Astrocyte (in vitro differentiated cells and primary cell): ENCODE results near the gene PRIMPOL. TPM values are rescaled to one million over a fixed set of nuclear protein-coding genes. Genes with fewer than 3 reads are reported as not detected.

Source experiments
- DNase-seq: peaks from one replicate; pipeline ENCODE4 v3.0.0-alpha.2; 2010; ENCODE audit warnings: low read depth
- FAIRE-seq: peaks from 2 replicates; lab custom pipeline; 2011; peaks lifted over from hg19 to GRCh38; lab: Jason Lieb, UNC
- H2AFZ ChIP-seq: 2 replicates; pipeline ENCODE4 v1.6.0; 2012; ENCODE audit warnings: low read depth, low read length, inconsistent platforms
- H3K27ac ChIP-seq: 2 replicates; pipeline ENCODE4 v1.5.1; 2011; ENCODE audit warnings: low read depth, low read length, inconsistent platforms
- H3K27me3 ChIP-seq: 2 replicates; pipeline ENCODE4 v1.6.0; 2011; ENCODE audit warnings: low read length, inconsistent platforms; ENCODE audit not compliant: insufficient read depth
- H3K36me3 ChIP-seq: 2 replicates; pipeline ENCODE4 v1.5.1; 2011; ENCODE audit warnings: low read length, inconsistent platforms; ENCODE audit not compliant: insufficient read depth
- H3K4me1 ChIP-seq: 2 replicates; pipeline ENCODE4 v1.5.1; 2011; ENCODE audit warnings: low read length, inconsistent platforms; ENCODE audit not compliant: insufficient read depth
- H3K4me2 ChIP-seq: 2 replicates; pipeline ENCODE4 v1.6.0; 2012; ENCODE audit warnings: low read length, inconsistent platforms
- H3K4me3 ChIP-seq: 2 replicates; pipeline ENCODE4 v1.5.1; 2011; ENCODE audit warnings: low read depth, mild to moderate bottlenecking, low read length, inconsistent platforms; ENCODE audit not compliant: insufficient read depth
- H3K79me2 ChIP-seq: 2 replicates; pipeline ENCODE4 v1.6.0; 2012; ENCODE audit warnings: mild to moderate bottlenecking, low read length, inconsistent platforms; ENCODE audit not compliant: insufficient read depth
- H3K9ac ChIP-seq: 2 replicates; pipeline ENCODE4 v1.6.0; 2012; ENCODE audit warnings: mild to moderate bottlenecking, low read length, inconsistent platforms
- H3K9me3 ChIP-seq: 2 replicates; pipeline ENCODE4 v1.5.1; 2012; ENCODE audit warnings: low read depth, mild to moderate bottlenecking, low read length, inconsistent platforms; ENCODE audit not compliant: insufficient read depth
- H4K20me1 ChIP-seq: 2 replicates; pipeline ENCODE4 v1.6.0; 2012; ENCODE audit warnings: low read length, inconsistent platforms; ENCODE audit not compliant: insufficient read depth
- H3K27ac Mint-ChIP-seq: one replicate; pipeline ENCODE4 v1.8.0; 2021; ENCODE audit warnings: mild to moderate bottlenecking, mixed read lengths; ENCODE audit not compliant: unreplicated experiment
- H3K27me3 Mint-ChIP-seq: one replicate; pipeline ENCODE4 v1.8.0; 2021; ENCODE audit warnings: low read depth, mixed read lengths; ENCODE audit not compliant: unreplicated experiment
- H3K36me3 Mint-ChIP-seq: one replicate; pipeline ENCODE4 v1.8.0; 2021; ENCODE audit warnings: low read depth, mixed read lengths; ENCODE audit not compliant: unreplicated experiment
- H3K4me1 Mint-ChIP-seq: one replicate; pipeline ENCODE4 v1.8.0; 2021; ENCODE audit warnings: low read depth, mixed read lengths; ENCODE audit not compliant: unreplicated experiment
- H3K4me3 Mint-ChIP-seq: one replicate; pipeline ENCODE4 v1.8.0; 2021; ENCODE audit warnings: mild to moderate bottlenecking, moderate library complexity, mixed read lengths; ENCODE audit not compliant: unreplicated experiment
- H3K9me3 Mint-ChIP-seq: one replicate; pipeline ENCODE4 v1.8.0; 2021; ENCODE audit warnings: mild to moderate bottlenecking, mixed read lengths; ENCODE audit not compliant: unreplicated experiment
- CTCF ChIP-seq: IDR thresholded peaks from 2 replicates; pipeline ENCODE4 v1.5.1; 2011; ENCODE audit warnings: low read depth, mild to moderate bottlenecking, inconsistent platforms, low read length, moderate library complexity; ENCODE audit not compliant: insufficient read depth
- EZH2 ChIP-seq: IDR thresholded peaks from 2 replicates; pipeline ENCODE4 v1.6.1; 2012; ENCODE audit warnings: mild to moderate bottlenecking, low read length, inconsistent platforms; ENCODE audit not compliant: insufficient read depth
- total RNA-seq: library from RNA; stranded (reverse); gene quantifications from 2 replicates; pipeline ENCODE4 v1.2.1, GENCODE V29; 2021

The PRIMPOL gene
- total RNA-seq, 1 donor from 2014 or later = 6.5 TPM

- Histone ChIP-seq H3K36me3 (no peaks in the 10 kb centered on the region), H3K9me3 (no peaks in the 10 kb centered on the region), H3K4me3 (no peak overlapping the region), H3K27ac (no peak overlapping the region), H2AFZ (no peak overlapping the region), H3K4me1 (no peaks in the 10 kb centered on the region), H4K20me1 (no peaks in the 10 kb centered on the region), H3K79me2 (no peaks in the 10 kb centered on the region), H3K27me3 (no peaks in the 10 kb centered on the region), H3K9ac (no peak overlapping the region), H3K4me2 (no peak overlapping the region)
- no peak for TF ChIP-seq CTCF
- TF ChIP-seq EZH2 = no peak
- Mint-ChIP-seq H3K36me3 (peaks cover 3% of the 10 kb centered on the region), H3K9me3 (no peaks in the 10 kb centered on the region), H3K27me3 (no peaks in the 10 kb centered on the region), H3K27ac (no peak overlapping the region), H3K4me3 (no peak overlapping the region), H3K4me1 (no peaks in the 10 kb centered on the region)
- no peak for DNase-seq
- no peak for FAIRE-seq
These were observed 11.4 kb downstream of the PRIMPOL start for GRCh38 chr4:184660978-184661377.

GRCh38 chr4:184662236-184662635, 12.7 kb downstream of the PRIMPOL start:
- H2AFZ ChIP-seq = no peak overlapping the region
- Mint-ChIP-seq H3K27me3 (no peaks in the 10 kb centered on the region), H3K36me3 (peaks cover 5% of the 10 kb centered on the region), H3K4me1 (no peaks in the 10 kb centered on the region), H3K4me3 (no peak overlapping the region), H3K27ac (no peak overlapping the region), H3K9me3 (no peaks in the 10 kb centered on the region)
- DNase-seq = no peak
- TF ChIP-seq CTCF = no peak
- no peak overlapping the region for H3K9ac ChIP-seq
- H3K27ac ChIP-seq = no peak overlapping the region
- no peaks in the 10 kb centered on the region for H3K36me3 ChIP-seq
- H3K4me3 ChIP-seq = no peak overlapping the region
- H3K27me3 ChIP-seq = no peaks in the 10 kb centered on the region
- H3K4me2 ChIP-seq = no peak overlapping the region
- H3K4me1 ChIP-seq = no peaks in the 10 kb centered on the region
- no peaks in the 10 kb centered on the region for H3K79me2 ChIP-seq
- no peak for FAIRE-seq
- no peaks in the 10 kb centered on the region for H3K9me3 ChIP-seq
- no peaks in the 10 kb centered on the region for H4K20me1 ChIP-seq

- no peaks in the 10 kb centered on the region for H3K4me1 Mint-ChIP-seq
- no peak overlapping the region for H3K27ac Mint-ChIP-seq
- Histone ChIP-seq H3K4me3 (no peak overlapping the region), H4K20me1 (no peaks in the 10 kb centered on the region), H3K27me3 (no peaks in the 10 kb centered on the region), H3K4me2 (no peak overlapping the region), H3K36me3 (no peaks in the 10 kb centered on the region), H3K79me2 (no peaks in the 10 kb centered on the region), H2AFZ (no peak overlapping the region), H3K9me3 (no peaks in the 10 kb centered on the region), H3K27ac (no peak overlapping the region), H3K9ac (no peak overlapping the region), H3K4me1 (peaks cover 6% of the 10 kb centered on the region)
- DNase-seq (no peak), FAIRE-seq (no peak)
- peaks cover 5% of the 10 kb centered on the region for H3K36me3 Mint-ChIP-seq
- no peaks in the 10 kb centered on the region for H3K9me3 Mint-ChIP-seq
- H3K4me3 Mint-ChIP-seq = no peak overlapping the region
- TF ChIP-seq CTCF = no peak
- no peak for TF ChIP-seq EZH2
- H3K27me3 Mint-ChIP-seq = no peaks in the 10 kb centered on the region
These were observed 15.1 kb downstream of the PRIMPOL start for GRCh38 chr4:184664445-184665210.
